Testis (tissue), 2 donors: Measurements from ENCODE around the gene DNER.

ENCODE experiments used
- CTCF ChIP-seq, 3 experiments: fragments of 450-650 bp in 2 of 3; fragments of 200-600 bp in 1 of 3; sonication (generic) in 1 of 3; IDR thresholded peaks; one replicate each; pipeline ENCODE4 v1.5.1; 2016 to 2019; ENCODE audit warnings: antibody characterized with exemption in 3 of 3, mild to moderate bottlenecking in 2 of 3, moderate library complexity in 1 of 3
- POLR2A ChIP-seq: fragments of 450-650 bp; IDR thresholded peaks from one replicate; pipeline ENCODE4 v1.6.1; 2017; ENCODE audit warnings: antibody characterized with exemption, mild to moderate bottlenecking, moderate library complexity

- no peak for TF ChIP-seq POLR2A
- TF ChIP-seq CTCF (IDR thresholded peaks at IDR 0.05), result no peak
Observed at GRCh38 chr2:229691631-229692030, 22.7 kb downstream of the DNER start.
